Fibroblast of skin of left biceps (primary cell): ENCODE measurements around the gene SCN8A.

Experiments used
- DNase-seq, 2 experiments: peaks; one replicate each; pipeline ENCODE4 v3.0.0-alpha.2; 2013; ENCODE audit warnings: low read depth in 2 of 2

SCN8A gene

DNA sequence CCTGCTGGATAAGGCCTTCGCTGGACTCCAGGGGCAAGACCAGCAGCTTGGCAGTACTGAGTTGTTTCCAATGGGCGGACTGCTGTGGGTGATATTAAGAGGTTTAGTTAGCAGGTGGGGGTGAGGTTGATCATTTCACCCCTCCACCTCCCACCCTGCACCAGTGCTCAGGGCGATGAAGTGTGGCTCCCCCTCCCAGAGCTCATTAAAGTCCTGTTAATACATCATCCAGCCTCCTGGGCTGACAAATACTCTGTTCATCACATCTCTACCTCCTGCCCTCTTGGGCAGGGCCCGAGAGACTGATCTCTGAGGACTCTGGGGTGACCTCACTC lies 259.9 kb downstream of the SCN8A start:
- no peak for DNase-seq

DNA sequence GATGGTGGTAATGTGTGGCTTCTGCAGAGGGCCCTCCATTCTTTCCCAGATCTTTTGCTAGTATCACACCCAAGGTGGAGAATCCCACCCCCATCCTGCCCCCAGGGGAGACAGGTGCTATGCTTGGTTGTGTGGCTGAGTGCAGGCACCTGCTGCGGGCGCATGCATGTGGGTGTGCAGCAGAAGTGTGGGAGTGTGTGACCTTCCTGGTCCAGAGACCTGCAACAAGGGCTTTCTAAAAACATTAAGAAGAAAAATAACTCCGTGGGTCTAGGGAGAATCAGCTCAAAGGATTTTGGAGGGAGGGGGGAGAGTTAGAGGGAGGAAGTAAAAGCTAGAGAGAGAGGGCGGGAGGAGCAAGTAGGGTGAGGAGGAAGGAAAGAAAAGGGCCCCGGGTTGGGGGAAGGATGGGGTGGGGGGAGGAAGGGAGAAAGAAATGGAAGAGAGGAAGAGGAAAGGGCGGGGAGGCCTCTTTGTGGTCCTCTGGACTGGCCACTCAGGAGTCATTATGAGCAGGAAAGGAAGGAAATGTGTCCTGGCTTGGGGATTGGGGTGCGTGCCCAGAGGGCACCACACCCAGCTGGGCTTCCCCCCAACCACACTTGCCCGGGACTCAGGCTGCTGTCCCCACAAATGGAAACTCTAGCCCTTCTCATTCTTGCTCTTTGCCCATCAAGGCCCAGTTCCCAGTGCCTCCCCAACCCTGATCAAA lies 260.5 kb downstream of the SCN8A start:
- no peak for DNase-seq

DNA sequence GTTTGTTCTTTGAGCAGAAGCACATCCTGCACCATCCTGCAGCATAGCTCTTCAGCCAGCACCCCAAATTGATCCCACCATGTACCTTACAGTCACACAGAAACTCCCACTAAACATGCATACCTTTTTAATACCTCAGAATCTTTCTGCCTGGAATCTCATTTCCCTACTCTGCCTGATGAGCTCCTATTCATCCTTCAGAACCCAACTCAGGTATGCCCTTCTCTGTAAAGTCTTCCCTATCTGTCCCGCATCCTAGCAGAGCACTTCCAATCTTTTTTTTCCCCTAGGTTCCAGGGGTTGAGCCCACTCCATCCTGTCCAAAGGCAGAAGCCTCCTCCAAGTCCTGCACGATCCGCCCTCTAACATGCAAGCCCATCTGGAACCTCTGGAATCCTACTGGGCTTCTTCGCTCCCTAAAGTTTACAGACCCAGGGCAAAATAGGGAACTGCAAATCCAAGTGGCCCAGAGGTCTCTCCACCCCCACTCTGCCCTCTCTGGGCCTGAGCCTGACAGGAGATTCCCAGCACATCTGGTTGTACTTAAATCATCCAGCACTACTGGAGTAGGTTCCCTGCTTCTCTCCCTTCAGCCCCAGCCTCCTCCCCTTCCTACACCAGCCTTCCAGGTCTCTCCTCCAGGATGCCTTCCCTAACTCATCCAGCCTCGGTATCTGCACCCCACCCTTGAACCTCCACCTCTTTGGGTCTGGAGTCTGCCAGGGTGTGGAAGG lies 261.5 kb downstream of the SCN8A start:
- DNase-seq: no peak

DNA sequence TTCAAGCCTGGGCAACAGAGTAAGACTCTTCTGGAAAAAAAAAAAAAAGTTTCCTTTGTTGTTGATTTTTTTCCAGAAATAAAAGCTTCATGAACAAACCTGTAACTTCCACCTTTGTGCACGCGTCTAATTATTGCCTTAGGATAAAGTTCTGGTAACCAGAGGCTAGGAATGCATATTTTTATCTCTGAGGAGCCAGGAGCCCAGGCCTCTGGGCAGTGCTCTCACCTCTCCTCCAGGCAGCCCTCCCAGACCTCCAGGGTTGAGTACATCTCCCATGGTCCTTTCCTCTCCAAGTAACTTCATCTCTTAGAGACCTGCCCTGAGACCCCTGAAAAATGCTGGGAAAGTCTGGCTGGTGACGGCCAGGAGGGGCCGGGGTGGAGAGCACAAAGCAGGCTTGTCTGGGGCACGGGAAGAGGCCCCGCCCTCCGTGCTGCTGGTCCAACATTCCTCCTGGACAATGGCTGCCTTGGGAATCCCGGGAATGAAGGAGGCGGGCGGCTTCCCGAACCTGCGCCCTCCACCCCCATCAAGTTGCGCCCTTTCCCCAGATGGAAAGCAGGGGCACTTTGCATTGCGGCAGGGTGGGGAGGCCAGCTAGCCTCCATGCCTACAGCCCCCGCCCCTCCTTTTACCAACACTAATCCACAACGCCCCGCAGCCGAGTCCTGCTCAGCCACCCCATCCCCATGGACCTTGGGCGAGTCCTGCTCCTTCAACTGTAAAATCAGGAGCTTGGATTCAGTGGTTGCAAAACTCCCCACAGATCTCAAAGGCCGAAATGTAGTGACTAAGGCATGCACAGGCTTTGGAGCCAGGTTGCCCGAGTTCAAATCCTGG lies 264.8 kb downstream of the SCN8A start:
- no peak for DNase-seq

GRCh38 chr12:51860986-51861385 lies 270.0 kb downstream of the SCN8A start:
- DNase-seq: no peak
